IPS-18a (cell line): Measurements from ENCODE around the gene DEAF1.

Experiments used
- H3K27ac ChIP-seq: one replicate; pipeline ENCODE4 v1.5.1; 2013; ENCODE audit warnings: low read length
- H3K27me3 ChIP-seq: one replicate; pipeline ENCODE4 v1.6.1; 2013; ENCODE audit warnings: mild to moderate bottlenecking, low read length; ENCODE audit not compliant: control insufficient read depth, insufficient read depth
- H3K36me3 ChIP-seq: one replicate; pipeline ENCODE4 v1.6.1; 2013; ENCODE audit warnings: low read depth, low read length; ENCODE audit not compliant: control insufficient read depth
- H3K4me1 ChIP-seq: one replicate; pipeline ENCODE4 v1.6.1; 2013; ENCODE audit warnings: low read depth, low read length; ENCODE audit not compliant: control insufficient read depth
- H3K4me3 ChIP-seq: one replicate; pipeline ENCODE4 v1.5.1; 2013; ENCODE audit warnings: low read length
- H3K9ac ChIP-seq: one replicate; pipeline ENCODE4 v1.6.1; 2013; ENCODE audit warnings: mild to moderate bottlenecking, low read length, moderate library complexity
- H3K9me3 ChIP-seq: one replicate; pipeline ENCODE4 v1.6.1; 2013; ENCODE audit warnings: low read depth, low read length; ENCODE audit not compliant: control insufficient read depth

DEAF1 gene

DNA sequence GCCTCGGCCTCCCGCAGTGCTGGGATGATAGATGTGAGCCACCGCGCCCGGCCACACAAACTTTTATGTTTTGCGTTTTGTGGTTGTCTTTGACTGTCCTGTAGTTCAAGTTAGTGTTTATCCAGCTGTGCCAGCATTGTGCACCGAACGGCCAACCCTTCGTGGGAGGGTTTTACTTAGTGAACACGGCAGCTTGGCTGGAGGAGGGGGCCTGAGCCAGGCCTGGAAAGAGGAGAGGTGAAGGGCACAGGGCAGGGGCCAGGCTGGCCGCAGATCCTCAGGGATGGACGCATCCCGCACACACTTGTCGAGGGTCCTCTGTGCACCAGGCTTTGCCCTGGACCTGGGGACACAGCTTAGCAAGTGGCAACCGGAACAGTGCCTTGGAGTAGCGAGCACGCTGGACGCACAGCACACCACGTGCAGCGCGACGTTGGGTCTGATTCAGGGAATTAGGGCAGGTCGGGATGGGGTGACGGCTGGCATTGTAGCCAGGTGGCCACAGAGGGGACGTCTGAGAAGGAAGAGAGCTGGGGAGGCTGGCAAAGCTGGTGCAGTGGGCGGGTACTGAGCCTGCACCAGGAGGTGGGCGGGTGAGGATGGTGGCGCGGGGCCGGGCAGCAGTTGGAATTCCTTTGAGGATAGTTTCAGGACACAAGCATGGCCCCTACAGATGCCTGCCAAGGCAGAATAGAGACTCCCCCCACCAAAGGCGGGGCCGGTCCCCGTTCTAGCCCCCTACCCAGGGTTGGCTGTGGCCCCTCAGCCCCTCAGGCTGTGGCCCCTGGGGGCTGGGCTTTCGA, 24.4 kb upstream of the DEAF1 start:
- no peak overlapping the region for H3K4me3 ChIP-seq

DNA sequence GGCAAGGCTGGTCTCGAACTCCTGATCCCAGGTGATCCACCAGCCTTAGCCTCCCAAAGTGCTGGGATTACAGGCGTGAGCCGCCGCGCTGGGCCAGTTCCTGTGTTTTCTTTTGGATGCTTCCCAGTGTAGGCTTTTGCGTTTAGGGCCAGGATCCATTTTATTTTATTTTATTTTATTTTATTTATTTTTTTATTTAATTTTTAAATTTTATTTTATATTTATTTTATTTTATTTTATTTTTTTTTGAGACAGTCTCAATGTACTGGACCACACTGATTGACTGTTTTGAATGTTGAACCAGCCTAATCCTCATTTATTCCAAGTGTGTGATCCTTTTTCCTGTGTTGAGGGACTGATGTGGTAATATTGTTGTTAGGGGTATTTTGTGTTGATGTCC, 19.4 kb upstream of the DEAF1 start:
- Histone ChIP-seq H3K9me3 (no peaks in the 10 kb centered on the region), H3K4me1 (no peaks in the 10 kb centered on the region), H3K4me3 (no peak overlapping the region), H3K27ac (no peak overlapping the region), H3K36me3 (no peaks in the 10 kb centered on the region), H3K9ac (no peak overlapping the region), H3K27me3 (peaks cover 2% of the 10 kb centered on the region)

More for the DNA sequence above, 24.4 kb upstream of the DEAF1 start:
- no peak overlapping the region for H3K9ac ChIP-seq
- no peak overlapping the region for H3K27ac ChIP-seq
- H3K9me3 ChIP-seq = no peaks in the 10 kb centered on the region
- no peaks in the 10 kb centered on the region for H3K36me3 ChIP-seq
- H3K4me1 ChIP-seq = no peaks in the 10 kb centered on the region
- H3K27me3 ChIP-seq = peaks cover 24% of the 10 kb centered on the region

- no peak overlapping the region for H3K4me3 ChIP-seq
- H3K27me3 ChIP-seq = peaks cover 8% of the 10 kb centered on the region
- H3K4me1 ChIP-seq = peaks cover 7% of the 10 kb centered on the region
- no peak overlapping the region for H3K27ac ChIP-seq
- no peaks in the 10 kb centered on the region for H3K9me3 ChIP-seq
- H3K9ac ChIP-seq = no peak overlapping the region
- H3K36me3 ChIP-seq = no peaks in the 10 kb centered on the region
These were observed 14.3 kb upstream of the DEAF1 start for GRCh38 chr11:709109-709997.

GRCh38 chr11:708511-708910, 13.5 kb upstream of the DEAF1 start:
- peaks cover 7% of the 10 kb centered on the region for H3K4me1 ChIP-seq
- H3K9ac ChIP-seq = no peak overlapping the region
- no peaks in the 10 kb centered on the region for H3K36me3 ChIP-seq
- no peak overlapping the region for H3K27ac ChIP-seq
- H3K4me3 ChIP-seq = no peak overlapping the region
- H3K9me3 ChIP-seq = no peaks in the 10 kb centered on the region
- peaks cover 8% of the 10 kb centered on the region for H3K27me3 ChIP-seq

- H3K27ac ChIP-seq = no peak overlapping the region
- no peak overlapping the region for H3K4me3 ChIP-seq
- no peaks in the 10 kb centered on the region for H3K36me3 ChIP-seq
- H3K4me1 ChIP-seq = peaks cover 7% of the 10 kb centered on the region
- peaks cover 8% of the 10 kb centered on the region for H3K27me3 ChIP-seq
- H3K9me3 ChIP-seq = no peaks in the 10 kb centered on the region
- H3K9ac ChIP-seq = no peak overlapping the region
These were observed 12.9 kb upstream of the DEAF1 start for GRCh38 chr11:707817-708420.

- H3K27me3 ChIP-seq = peaks cover 8% of the 10 kb centered on the region
- H3K4me1 ChIP-seq = peaks cover 7% of the 10 kb centered on the region
- H3K27ac ChIP-seq = no peak overlapping the region
- peak overlapping the region; percentile 32 for H3K4me3 ChIP-seq
- no peaks in the 10 kb centered on the region for H3K9me3 ChIP-seq
- H3K9ac ChIP-seq = no peak overlapping the region
- no peaks in the 10 kb centered on the region for H3K36me3 ChIP-seq
These were observed 12.2 kb upstream of the DEAF1 start for GRCh38 chr11:706957-707816.

- H3K4me3 ChIP-seq = peak overlapping the region; percentile 32
- H3K9me3 ChIP-seq = no peaks in the 10 kb centered on the region
- H3K27me3 ChIP-seq = peaks cover 8% of the 10 kb centered on the region
- no peaks in the 10 kb centered on the region for H3K36me3 ChIP-seq
- H3K27ac ChIP-seq = no peak overlapping the region
- no peak overlapping the region for H3K9ac ChIP-seq
- H3K4me1 ChIP-seq = peaks cover 7% of the 10 kb centered on the region
These were observed 11.5 kb upstream of the DEAF1 start for GRCh38 chr11:706439-706956.

DNA sequence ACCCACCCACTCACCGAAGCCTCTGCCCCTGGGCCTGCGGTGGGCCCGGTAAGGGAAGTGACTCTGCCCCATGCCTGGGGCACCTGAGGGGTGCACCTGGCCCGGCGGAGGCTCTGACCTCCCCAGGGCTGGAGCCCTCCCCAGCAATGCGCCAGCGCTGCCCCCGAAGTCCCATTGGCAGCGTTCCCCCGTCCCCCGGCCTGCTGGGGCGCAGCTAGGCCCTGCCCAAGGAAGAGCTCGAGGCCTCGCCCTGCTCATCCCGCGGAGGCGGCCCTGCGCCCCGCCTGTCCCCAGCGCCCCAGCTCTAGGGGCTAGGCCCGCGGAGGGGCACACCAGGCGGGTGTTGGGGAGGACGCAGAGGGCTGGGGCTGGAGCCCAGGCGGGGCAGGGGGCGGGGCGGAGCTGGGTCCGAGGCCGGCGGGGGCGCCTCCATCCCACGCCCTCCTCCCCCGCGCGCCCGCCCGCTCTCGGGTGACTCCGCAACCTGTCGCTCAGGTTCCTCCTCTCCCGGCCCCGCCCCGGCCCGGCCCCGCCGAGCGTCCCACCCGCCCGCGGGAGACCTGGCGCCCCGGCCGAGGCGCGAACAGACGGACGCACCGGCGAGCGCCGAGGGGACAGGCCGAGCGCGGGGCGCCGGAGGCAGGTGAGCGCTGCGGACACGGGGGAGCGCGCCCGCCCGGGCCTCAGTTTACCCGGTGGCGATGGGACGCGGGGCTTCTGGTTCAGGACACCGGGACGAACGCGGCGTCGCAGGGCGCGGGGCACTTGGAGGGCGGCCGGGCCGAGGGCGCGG, 10.8 kb upstream of the DEAF1 start, which contains the start of gene EPS8L2:
TSS of gene EPS8L2 (plus strand) at position 586 of the 793 bp plus-strand sequence. CDS start 3,177 bp downstream, outside the sequence.
- Histone ChIP-seq H3K36me3 (no peaks in the 10 kb centered on the region), H3K9me3 (no peaks in the 10 kb centered on the region), H3K9ac (no peak within 1 kb of the TSS), H3K27me3 (peaks cover 8% of the 10 kb centered on the region), H3K4me1 (peaks cover 7% of the 10 kb centered on the region), H3K4me3 (peak within 1 kb of the TSS; percentile 32), H3K27ac (no peak within 1 kb of the TSS)

GRCh38 chr11:704781-705645, 10.0 kb upstream of the DEAF1 start:
- no peaks in the 10 kb centered on the region for H3K9me3 ChIP-seq
- no peak overlapping the region for H3K9ac ChIP-seq
- H3K27me3 ChIP-seq = peaks cover 8% of the 10 kb centered on the region
- peaks cover 7% of the 10 kb centered on the region for H3K4me1 ChIP-seq
- no peak overlapping the region for H3K27ac ChIP-seq
- H3K4me3 ChIP-seq = no peak overlapping the region
- H3K36me3 ChIP-seq = no peaks in the 10 kb centered on the region
